WTC11 (cell line): ENCODE data around the gene SRGAP1. TPM values are rescaled to one million over a fixed set of nuclear protein-coding genes. Genes with fewer than 3 reads are reported as not detected.

Source experiments
- ATAC-seq: fragments of 200-7000 bp; cut with Tn5 transposase; 2 replicates; pipeline ENCODE4 v1.10.0; 2021; ENCODE audit warnings: mild to moderate bottlenecking, moderate library complexity
- CTCF ChIA-PET: fragments of 300-600 bp; sonication (Branson Sonifier 250); formaldehyde crosslinking; loops from one replicate; lab custom pipeline; 2021; ENCODE audit warnings: antibody characterized with exemption; lab: Charles Lee
- POLR2A ChIA-PET: fragments of 350-600 bp; sonication (Branson Sonifier 250); formaldehyde crosslinking; loops from one replicate; lab custom pipeline; 2021; ENCODE audit warnings: antibody characterized with exemption; lab: Charles Lee
- DNase-seq: peaks from one replicate; pipeline ENCODE4 v3.0.0; 2021; ENCODE audit warnings: low spot score
- H3K27ac Mint-ChIP-seq: 2 replicates; pipeline ENCODE4 v1.8.0; 2021; ENCODE audit warnings: mixed read lengths
- H3K27me3 Mint-ChIP-seq: 2 replicates; pipeline ENCODE4 v1.8.0; 2021; ENCODE audit warnings: low read depth, mild to moderate bottlenecking, moderate library complexity, mixed read lengths
- H3K36me3 Mint-ChIP-seq: 2 replicates; pipeline ENCODE4 v1.8.0; 2021; ENCODE audit warnings: mixed read lengths
- H3K4me1 Mint-ChIP-seq: 2 replicates; pipeline ENCODE4 v1.8.0; 2022; ENCODE audit warnings: mixed read lengths
- H3K4me3 Mint-ChIP-seq: 2 replicates; pipeline ENCODE4 v1.8.0; 2021; ENCODE audit warnings: mild to moderate bottlenecking, moderate library complexity, mixed read lengths
- H3K9me3 Mint-ChIP-seq: 2 replicates; pipeline ENCODE4 v1.8.0; 2021; ENCODE audit warnings: mixed read lengths
- CBFB ChIP-seq: sonication (generic); formaldehyde crosslinking; IDR thresholded peaks from 2 replicates; pipeline ENCODE4 v1.8.1; 2022; ENCODE audit warnings: mild to moderate bottlenecking, low read depth, missing genetic modification reagents
- ELF4 ChIP-seq: sonication (generic); formaldehyde crosslinking; IDR thresholded peaks from 2 replicates; pipeline ENCODE4 v1.8.1; 2022; ENCODE audit warnings: low read depth, mild to moderate bottlenecking, moderate library complexity, missing genetic modification reagents
- FOXJ3 ChIP-seq: sonication (generic); formaldehyde crosslinking; IDR thresholded peaks from 2 replicates; pipeline ENCODE4 v1.9.0; 2021; ENCODE audit warnings: missing genetic modification reagents, mild to moderate bottlenecking, borderline replicate concordance
- FOXP1 ChIP-seq: sonication (generic); formaldehyde crosslinking; IDR thresholded peaks from 2 replicates; pipeline ENCODE4 v1.8.0; 2022; ENCODE audit warnings: missing genetic modification reagents, mild to moderate bottlenecking, moderate library complexity, borderline replicate concordance
- GABPB1 ChIP-seq: sonication (generic); formaldehyde crosslinking; IDR thresholded peaks from 2 replicates; pipeline ENCODE4 v1.8.1; 2023; ENCODE audit warnings: mild to moderate bottlenecking, missing genetic modification reagents
- MYBL2 ChIP-seq: sonication (generic); formaldehyde crosslinking; IDR thresholded peaks from 2 replicates; pipeline ENCODE4 v1.8.1; 2023; ENCODE audit warnings: mild to moderate bottlenecking, moderate library complexity, missing genetic modification reagents
- RORB ChIP-seq: fragments of 250-450 bp; sonication (Bioruptor Pico); IDR thresholded peaks from 2 replicates; pipeline ENCODE4 v1.9.0; 2021; ENCODE audit warnings: mild to moderate bottlenecking
- SOX15 ChIP-seq: fragments of 250-450 bp; sonication (Bioruptor Pico); IDR thresholded peaks from 2 replicates; pipeline ENCODE4 v1.9.0; 2021; ENCODE audit warnings: mild to moderate bottlenecking
- TEAD4 ChIP-seq: sonication (generic); formaldehyde crosslinking; IDR thresholded peaks from 2 replicates; pipeline ENCODE4 v1.8.0; 2022; ENCODE audit warnings: mild to moderate bottlenecking, missing genetic modification reagents
- ZNF138 ChIP-seq: sonication (generic); formaldehyde crosslinking; conservative IDR thresholded peaks from 2 replicates; pipeline ENCODE4 v1.8.1; 2022; ENCODE audit warnings: mild to moderate bottlenecking, moderate library complexity, missing genetic modification reagents
- ZNF219 ChIP-seq: sonication (generic); formaldehyde crosslinking; IDR thresholded peaks from 2 replicates; pipeline ENCODE4 v1.8.0; 2023; ENCODE audit warnings: missing genetic modification reagents, mild to moderate bottlenecking, borderline replicate concordance
- ZNF396 ChIP-seq: fragments of 250-450 bp; sonication (Bioruptor Pico); IDR thresholded peaks from 2 replicates; pipeline ENCODE4 v1.8.0; 2021; ENCODE audit warnings: mild to moderate bottlenecking, moderate library complexity, borderline replicate concordance
- total RNA-seq: library from RNA; stranded (reverse); gene quantifications from 3 replicates; pipeline ENCODE4 v1.2.3, GENCODE V29; 2021
- TF ChIP-seq, protein P1 (sequence below): sonication (generic); formaldehyde crosslinking; IDR thresholded peaks from 2 replicates; pipeline ENCODE4 v1.8.0; 2023; ENCODE audit warnings: mild to moderate bottlenecking, missing genetic modification reagents
- TF ChIP-seq, protein P2 (sequence below): sonication (generic); formaldehyde crosslinking; IDR thresholded peaks from 2 replicates; pipeline ENCODE4 v1.8.1; 2022; ENCODE audit warnings: missing genetic modification reagents, borderline replicate concordance
- TF ChIP-seq, protein P3 (sequence below): sonication (generic); formaldehyde crosslinking; IDR thresholded peaks from 2 replicates; pipeline ENCODE4 v1.8.1; 2022; ENCODE audit warnings: low read depth, missing genetic modification reagents, borderline replicate concordance
- TF ChIP-seq, protein P4 (sequence below): sonication (generic); formaldehyde crosslinking; IDR thresholded peaks from 2 replicates; pipeline ENCODE4 v1.8.1; 2022; ENCODE audit warnings: mild to moderate bottlenecking, moderate library complexity, missing genetic modification reagents
- TF ChIP-seq, protein P5 (sequence below): sonication (generic); formaldehyde crosslinking; IDR thresholded peaks from 2 replicates; pipeline ENCODE4 v1.8.1; 2023; ENCODE audit warnings: mild to moderate bottlenecking, moderate library complexity, missing genetic modification reagents
- TF ChIP-seq, protein P6 (sequence below): fragments of 250-450 bp; sonication (Bioruptor Pico); conservative IDR thresholded peaks from 2 replicates; pipeline ENCODE4 v1.9.0; 2021; ENCODE audit warnings: mild to moderate bottlenecking

The SRGAP1 gene
- total RNA-seq, 1 experiment from 2014 or later = 10.3 TPM

DNA sequence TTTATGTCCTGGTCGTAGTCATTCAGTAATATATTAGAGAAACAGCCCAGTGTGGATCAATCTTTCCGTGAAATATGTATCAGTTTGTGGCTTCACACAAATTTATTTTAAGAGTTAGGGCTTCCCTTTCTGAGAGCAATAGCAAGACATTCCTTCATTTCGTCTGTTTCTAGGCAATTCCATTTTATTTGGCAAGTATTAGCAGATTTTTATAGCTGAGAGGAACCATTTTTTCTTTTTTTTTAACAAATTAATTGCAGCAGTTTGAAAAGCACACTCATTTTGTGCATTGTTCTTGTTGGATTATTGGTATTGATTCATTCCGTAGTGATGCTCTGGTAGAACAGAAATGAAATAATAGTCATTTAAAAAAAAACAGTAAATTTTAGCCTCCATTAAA is 132.9 kb downstream of the SRGAP1 start:
- no peak for ATAC-seq
- POLR2A ChIA-PET = no interaction called here
- H3K36me3 Mint-ChIP-seq = no peaks in the 10 kb centered on the region; the same call in 1 of the 2 replicates
- H3K9me3 Mint-ChIP-seq = peaks cover 5% of the 10 kb centered on the region; the same call in 1 of the 2 replicates
- H3K27me3 Mint-ChIP-seq = no peaks in the 10 kb centered on the region
- H3K4me3 Mint-ChIP-seq = no peak overlapping the region
- no peak for DNase-seq
- TF ChIP-seq RORB (CRISPR knock-in tag) (no peak), CBFB (no peak), MYBL2 (CRISPR knock-in tag) (no peak), ZNF219 (CRISPR knock-in tag) (no peak), ZNF138 (CRISPR knock-in tag) (no peak), FOXP1 (CRISPR knock-in tag) (no peak), ZNF396 (no peak), SOX15 (no peak), TEAD4 (no peak), FOXJ3 (CRISPR knock-in tag) (no peak), ELF4 (CRISPR knock-in tag) (no peak), GABPB1 (no peak)
- TF ChIP-seq, protein P1, sequence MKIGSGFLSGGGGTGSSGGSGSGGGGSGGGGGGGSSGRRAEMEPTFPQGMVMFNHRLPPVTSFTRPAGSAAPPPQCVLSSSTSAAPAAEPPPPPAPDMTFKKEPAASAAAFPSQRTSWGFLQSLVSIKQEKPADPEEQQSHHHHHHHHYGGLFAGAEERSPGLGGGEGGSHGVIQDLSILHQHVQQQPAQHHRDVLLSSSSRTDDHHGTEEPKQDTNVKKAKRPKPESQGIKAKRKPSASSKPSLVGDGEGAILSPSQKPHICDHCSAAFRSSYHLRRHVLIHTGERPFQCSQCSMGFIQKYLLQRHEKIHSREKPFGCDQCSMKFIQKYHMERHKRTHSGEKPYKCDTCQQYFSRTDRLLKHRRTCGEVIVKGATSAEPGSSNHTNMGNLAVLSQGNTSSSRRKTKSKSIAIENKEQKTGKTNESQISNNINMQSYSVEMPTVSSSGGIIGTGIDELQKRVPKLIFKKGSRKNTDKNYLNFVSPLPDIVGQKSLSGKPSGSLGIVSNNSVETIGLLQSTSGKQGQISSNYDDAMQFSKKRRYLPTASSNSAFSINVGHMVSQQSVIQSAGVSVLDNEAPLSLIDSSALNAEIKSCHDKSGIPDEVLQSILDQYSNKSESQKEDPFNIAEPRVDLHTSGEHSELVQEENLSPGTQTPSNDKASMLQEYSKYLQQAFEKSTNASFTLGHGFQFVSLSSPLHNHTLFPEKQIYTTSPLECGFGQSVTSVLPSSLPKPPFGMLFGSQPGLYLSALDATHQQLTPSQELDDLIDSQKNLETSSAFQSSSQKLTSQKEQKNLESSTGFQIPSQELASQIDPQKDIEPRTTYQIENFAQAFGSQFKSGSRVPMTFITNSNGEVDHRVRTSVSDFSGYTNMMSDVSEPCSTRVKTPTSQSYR (CRISPR knock-in tag) = no peak
- TF ChIP-seq, protein P2, sequence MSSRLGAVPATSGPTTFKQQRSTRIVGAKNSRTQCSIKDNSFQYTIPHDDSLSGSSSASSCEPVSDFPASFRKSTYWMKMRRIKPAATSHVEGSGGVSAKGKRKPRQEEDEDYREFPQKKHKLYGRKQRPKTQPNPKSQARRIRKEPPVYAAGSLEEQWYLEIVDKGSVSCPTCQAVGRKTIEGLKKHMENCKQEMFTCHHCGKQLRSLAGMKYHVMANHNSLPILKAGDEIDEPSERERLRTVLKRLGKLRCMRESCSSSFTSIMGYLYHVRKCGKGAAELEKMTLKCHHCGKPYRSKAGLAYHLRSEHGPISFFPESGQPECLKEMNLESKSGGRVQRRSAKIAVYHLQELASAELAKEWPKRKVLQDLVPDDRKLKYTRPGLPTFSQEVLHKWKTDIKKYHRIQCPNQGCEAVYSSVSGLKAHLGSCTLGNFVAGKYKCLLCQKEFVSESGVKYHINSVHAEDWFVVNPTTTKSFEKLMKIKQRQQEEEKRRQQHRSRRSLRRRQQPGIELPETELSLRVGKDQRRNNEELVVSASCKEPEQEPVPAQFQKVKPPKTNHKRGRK (CRISPR knock-in tag) = no peak
- TF ChIP-seq, protein P3, sequence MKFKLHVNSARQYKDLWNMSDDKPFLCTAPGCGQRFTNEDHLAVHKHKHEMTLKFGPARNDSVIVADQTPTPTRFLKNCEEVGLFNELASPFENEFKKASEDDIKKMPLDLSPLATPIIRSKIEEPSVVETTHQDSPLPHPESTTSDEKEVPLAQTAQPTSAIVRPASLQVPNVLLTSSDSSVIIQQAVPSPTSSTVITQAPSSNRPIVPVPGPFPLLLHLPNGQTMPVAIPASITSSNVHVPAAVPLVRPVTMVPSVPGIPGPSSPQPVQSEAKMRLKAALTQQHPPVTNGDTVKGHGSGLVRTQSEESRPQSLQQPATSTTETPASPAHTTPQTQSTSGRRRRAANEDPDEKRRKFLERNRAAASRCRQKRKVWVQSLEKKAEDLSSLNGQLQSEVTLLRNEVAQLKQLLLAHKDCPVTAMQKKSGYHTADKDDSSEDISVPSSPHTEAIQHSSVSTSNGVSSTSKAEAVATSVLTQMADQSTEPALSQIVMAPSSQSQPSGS (CRISPR knock-in tag) = no peak
- TF ChIP-seq, protein P4, sequence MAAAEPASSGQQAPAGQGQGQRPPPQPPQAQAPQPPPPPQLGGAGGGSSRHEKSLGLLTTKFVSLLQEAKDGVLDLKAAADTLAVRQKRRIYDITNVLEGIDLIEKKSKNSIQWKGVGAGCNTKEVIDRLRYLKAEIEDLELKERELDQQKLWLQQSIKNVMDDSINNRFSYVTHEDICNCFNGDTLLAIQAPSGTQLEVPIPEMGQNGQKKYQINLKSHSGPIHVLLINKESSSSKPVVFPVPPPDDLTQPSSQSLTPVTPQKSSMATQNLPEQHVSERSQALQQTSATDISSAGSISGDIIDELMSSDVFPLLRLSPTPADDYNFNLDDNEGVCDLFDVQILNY (CRISPR knock-in tag) = no peak
- TF ChIP-seq, protein P5, sequence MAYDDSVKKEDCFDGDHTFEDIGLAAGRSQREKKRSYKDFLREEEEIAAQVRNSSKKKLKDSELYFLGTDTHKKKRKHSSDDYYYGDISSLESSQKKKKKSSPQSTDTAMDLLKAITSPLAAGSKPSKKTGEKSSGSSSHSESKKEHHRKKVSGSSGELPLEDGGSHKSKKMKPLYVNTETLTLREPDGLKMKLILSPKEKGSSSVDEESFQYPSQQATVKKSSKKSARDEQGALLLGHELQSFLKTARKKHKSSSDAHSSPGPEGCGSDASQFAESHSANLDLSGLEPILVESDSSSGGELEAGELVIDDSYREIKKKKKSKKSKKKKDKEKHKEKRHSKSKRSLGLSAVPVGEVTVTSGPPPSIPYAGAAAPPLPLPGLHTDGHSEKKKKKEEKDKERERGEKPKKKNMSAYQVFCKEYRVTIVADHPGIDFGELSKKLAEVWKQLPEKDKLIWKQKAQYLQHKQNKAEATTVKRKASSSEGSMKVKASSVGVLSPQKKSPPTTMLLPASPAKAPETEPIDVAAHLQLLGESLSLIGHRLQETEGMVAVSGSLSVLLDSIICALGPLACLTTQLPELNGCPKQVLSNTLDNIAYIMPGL = no peak
- TF ChIP-seq, protein P6, sequence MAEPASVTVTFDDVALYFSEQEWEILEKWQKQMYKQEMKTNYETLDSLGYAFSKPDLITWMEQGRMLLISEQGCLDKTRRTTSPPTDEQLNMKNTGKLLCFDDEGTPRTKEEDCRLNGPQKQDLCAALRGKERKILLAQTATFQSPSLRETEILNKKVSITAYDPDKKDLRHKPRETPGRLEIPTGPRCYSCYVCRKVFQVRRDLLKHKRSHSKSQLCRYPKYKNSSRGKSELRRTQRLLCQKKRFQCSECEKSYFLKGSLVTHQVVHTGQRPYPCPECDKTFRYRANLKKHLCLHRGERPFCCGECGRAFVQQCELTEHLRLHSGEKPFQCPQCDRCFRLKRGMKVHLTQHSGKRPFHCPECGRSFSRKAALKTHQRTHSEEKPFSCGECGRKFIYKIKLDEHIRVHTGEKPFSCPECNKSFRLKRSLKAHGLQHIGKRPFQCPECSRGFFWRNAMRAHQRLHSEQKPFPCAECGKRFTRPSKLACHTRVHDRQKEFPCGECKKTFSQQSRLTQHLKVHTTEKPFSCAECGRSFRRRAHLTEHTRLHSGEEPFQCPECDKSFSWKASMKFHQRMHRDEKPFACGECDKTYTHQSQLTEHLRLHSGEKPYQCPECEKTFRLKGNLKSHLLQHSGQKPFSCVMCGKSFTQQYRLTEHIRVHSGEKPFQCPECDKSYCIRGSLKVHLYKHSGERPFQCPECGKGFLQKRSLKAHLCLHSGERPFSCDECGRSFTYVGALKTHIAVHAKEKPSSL (CRISPR knock-in tag) = no peak
- TF ChIP-seq, all 79 proteins: peak for 0
- Mint-ChIP-seq H3K27ac (no peak overlapping the region), H3K4me1 (peaks cover 22% of the 10 kb centered on the region)
- CTCF ChIA-PET = no interaction called here
